ENCODE data around the gene XPNPEP1. TPM values are rescaled to one million over a fixed set of nuclear protein-coding genes. Genes with fewer than 3 reads are reported as not detected.

Gene XPNPEP1
- total RNA-seq, 2 experiments from 2014 or later: 92.9 to 99.4 TPM

DNA sequence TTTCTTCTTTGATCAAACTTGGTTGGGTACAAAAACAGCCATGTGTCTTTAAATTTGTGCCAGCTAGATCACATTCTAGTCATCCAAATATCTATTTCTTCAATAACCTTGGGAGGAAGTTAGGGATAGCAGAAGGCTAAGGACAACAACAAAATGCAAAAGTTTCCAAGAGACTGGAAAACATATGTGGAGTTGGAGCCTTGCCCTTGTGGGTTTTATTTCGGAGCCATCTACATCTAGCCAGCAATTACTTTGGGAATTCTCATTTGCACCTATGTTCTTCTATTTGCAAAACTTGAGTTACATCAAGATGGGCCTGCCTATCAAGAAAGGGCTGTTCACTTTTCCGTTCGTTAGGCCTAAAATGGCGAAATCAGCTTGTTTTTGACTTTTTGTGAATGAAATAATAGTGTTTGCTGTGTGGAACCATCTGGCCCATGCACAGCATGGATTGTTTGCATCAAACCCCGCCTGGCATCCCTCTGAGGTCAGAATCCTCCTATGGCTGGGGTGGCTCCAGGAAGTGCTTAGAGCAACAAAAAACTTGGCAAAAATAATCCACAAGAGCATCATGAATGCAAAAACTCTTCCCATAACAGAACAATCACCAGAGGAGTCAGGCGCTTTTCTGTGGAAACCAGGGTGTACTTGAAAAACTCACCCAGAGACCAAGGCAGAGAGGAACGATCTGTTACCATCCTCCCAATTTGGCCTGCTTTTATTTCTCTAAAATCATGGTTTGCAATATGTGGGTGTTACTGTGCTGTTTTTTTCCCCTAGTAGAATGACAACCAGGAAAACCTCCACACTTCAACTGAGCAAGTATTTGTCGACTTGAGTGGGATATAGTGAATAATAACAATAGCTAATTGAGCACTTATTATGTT lies 36.2 kb upstream of the XPNPEP1 start:
- no peak overlapping the region for H3K4me3 Mint-ChIP-seq
- H3K27me3 Mint-ChIP-seq: no peaks in the 10 kb centered on the region
- no peaks in the 10 kb centered on the region for H3K9me3 Mint-ChIP-seq
- peaks cover 4% of the 10 kb centered on the region for H3K4me1 Mint-ChIP-seq
- H3K27ac Mint-ChIP-seq: no peak overlapping the region
- POLR2A ChIA-PET: no interaction called here
- DNase-seq: no peak
- no peak for ATAC-seq (ENCODE audit: low read depth)
- H3K36me3 Mint-ChIP-seq: peaks cover 2% of the 10 kb centered on the region

DNA sequence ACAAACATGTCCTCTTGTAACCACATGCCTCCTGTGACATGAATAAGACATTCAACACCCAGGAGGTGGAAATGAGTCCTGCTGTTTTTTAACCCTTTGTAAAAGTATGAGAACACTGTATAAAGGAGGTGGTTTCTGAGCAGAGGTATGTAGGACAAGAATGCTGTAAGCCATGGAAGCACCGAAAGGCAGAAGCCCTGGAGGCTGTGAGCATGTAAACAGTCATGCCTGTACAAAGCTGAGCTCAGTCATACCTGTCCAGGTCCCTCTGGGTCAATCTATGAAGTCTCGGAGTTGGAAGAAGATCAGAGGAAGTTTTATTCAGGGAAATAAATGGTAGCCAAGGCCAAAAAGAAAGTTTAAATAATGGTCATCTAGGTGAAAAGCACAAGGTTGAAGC lies 34.7 kb upstream of the XPNPEP1 start:
- ATAC-seq (ENCODE audit: low read depth) (no peak), DNase-seq (no peak)
- no peaks in the 10 kb centered on the region for H3K9me3 Mint-ChIP-seq
- peaks cover 2% of the 10 kb centered on the region for H3K36me3 Mint-ChIP-seq
- peaks cover 5% of the 10 kb centered on the region for H3K4me1 Mint-ChIP-seq
- H3K4me3 Mint-ChIP-seq: no peak overlapping the region
- POLR2A ChIA-PET: no interaction called here
- no peak overlapping the region for H3K27ac Mint-ChIP-seq
- H3K27me3 Mint-ChIP-seq: peaks cover 3% of the 10 kb centered on the region

DNA sequence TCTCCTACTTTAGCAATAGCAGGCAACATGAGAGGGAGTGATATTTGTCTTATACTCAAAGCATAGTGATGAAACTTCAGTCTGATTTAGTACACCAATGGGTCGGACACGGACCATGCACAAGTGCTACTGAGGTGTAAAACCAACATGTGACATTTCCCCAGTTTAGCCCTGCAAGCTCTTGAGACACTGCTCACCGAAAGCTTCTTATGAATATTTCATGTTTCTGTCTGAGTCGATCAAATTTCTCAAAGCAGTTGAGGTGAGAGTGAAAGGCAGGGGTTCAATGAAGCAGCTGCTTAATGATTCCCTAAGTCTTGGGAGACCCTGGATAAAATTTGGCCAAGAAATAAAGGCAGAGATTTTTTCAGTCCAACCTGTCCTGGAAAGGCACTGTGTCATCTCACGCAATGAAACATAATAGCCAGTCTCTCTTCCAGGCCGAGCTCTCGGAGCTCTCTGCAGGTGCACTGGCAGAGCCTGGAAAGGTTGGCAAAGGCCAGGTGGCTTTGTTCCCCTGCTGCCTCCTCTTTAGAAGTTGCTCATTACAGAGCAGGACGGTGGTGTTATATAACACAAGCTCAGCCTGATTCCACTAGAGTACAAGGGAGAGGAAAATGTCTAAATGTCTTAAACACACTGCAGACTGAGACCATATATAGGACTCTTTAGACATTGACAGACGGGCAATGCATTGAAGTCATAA lies 33.9 kb upstream of the XPNPEP1 start:
- DNase-seq (no peak), ATAC-seq (ENCODE audit: low read depth) (no peak)
- Mint-ChIP-seq H3K4me3 (no peak overlapping the region), H3K27ac (no peak overlapping the region), H3K27me3 (peaks cover 3% of the 10 kb centered on the region), H3K9me3 (no peaks in the 10 kb centered on the region), H3K36me3 (peaks cover 2% of the 10 kb centered on the region), H3K4me1 (peaks cover 5% of the 10 kb centered on the region)
- POLR2A ChIA-PET: no interaction called here

DNA sequence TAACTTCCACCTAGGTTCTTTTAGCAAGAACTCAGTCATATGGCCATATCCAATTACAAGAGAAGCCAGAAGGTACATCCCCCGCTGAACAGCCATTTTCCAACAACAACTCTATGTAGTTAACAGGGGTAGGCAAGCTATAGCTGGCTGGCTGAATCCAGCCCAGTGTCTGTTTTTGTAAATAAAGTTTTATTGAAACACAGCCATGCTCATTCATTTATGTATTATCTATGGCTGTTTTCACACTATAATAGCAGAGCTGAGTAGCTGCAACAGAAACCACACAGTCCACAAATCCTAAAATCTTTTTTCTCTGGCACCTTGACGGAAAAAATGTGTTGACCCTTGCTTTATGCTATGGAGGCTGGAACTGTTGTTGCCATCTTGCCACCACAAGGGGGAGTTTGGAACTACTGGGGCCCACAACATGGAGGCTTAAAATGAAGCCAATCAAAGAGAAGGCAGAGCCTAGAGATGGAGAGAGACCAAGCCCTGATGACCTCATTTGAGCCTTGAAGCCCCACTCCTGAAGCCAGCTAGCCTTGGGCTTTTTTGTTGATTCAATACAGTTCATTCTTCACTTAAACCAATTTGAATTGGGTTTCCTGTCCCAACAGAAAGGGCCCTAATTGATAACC lies 33.3 kb upstream of the XPNPEP1 start:
- POLR2A ChIA-PET: no interaction called here
- H3K4me1 Mint-ChIP-seq: peaks cover 5% of the 10 kb centered on the region
- no peak for DNase-seq
- H3K4me3 Mint-ChIP-seq: no peak overlapping the region
- no peak overlapping the region for H3K27ac Mint-ChIP-seq
- H3K9me3 Mint-ChIP-seq: no peaks in the 10 kb centered on the region
- peak; percentile 72 for ATAC-seq (ENCODE audit: low read depth)
- H3K36me3 Mint-ChIP-seq: peaks cover 2% of the 10 kb centered on the region
- peaks cover 3% of the 10 kb centered on the region for H3K27me3 Mint-ChIP-seq

DNA sequence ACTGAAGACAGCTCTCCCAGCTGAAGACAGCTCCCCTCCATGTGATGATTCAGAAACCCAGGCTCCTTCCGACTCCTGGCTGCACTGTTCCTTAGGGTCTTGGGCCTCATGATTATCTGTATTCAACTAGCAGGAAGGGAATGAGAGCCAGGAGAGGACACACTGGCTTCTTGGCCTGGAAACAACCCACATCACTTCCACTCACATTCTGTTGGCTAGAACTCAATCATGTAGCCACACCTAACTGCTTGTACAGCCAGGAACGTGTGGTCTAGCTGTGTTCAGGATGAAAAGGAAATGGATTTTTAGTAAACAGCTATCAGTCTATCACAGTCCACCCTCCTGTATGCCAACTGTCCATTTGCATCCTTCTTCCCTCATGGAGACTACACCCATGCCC lies 30.5 kb upstream of the XPNPEP1 start:
- Mint-ChIP-seq H3K27ac (no peak overlapping the region), H3K4me3 (no peak overlapping the region), H3K36me3 (peaks cover 2% of the 10 kb centered on the region), H3K9me3 (peaks cover 2% of the 10 kb centered on the region), H3K27me3 (peaks cover 3% of the 10 kb centered on the region), H3K4me1 (peaks cover 7% of the 10 kb centered on the region)
- POLR2A ChIA-PET: interaction anchor here (0.6 kb wide), 1 partner anchor 50 kb away, joined by 3 read pairs; no protein-coding TSS in a partner anchor
- no peak for ATAC-seq (ENCODE audit: low read depth)
- no peak for DNase-seq

DNA sequence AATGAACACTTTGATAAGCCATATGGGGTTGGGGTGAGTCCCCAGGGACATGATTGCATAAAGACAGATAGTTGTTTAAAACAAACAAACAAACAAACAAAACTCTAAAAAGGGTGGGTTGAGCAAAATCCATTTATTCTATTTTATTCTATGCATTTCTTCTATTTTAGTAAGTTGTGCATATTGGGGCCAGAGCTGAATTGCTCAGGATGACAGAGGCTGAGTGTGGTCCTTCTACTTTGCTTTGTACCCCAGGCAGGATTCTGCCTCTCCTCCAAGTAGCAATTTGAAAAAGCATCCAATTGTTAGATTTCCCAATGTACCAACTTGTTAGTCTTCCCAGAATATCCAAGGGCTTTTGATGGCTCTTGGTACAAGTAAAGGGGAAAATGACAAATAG lies 29.2 kb upstream of the XPNPEP1 start:
- Mint-ChIP-seq H3K36me3 (peaks cover 2% of the 10 kb centered on the region), H3K27ac (no peak overlapping the region), H3K4me1 (peaks cover 8% of the 10 kb centered on the region), H3K4me3 (no peak overlapping the region), H3K27me3 (peaks cover 3% of the 10 kb centered on the region), H3K9me3 (peaks cover 2% of the 10 kb centered on the region)
- POLR2A ChIA-PET: no interaction called here
- ATAC-seq (ENCODE audit: low read depth): no peak
- DNase-seq: no peak

DNA sequence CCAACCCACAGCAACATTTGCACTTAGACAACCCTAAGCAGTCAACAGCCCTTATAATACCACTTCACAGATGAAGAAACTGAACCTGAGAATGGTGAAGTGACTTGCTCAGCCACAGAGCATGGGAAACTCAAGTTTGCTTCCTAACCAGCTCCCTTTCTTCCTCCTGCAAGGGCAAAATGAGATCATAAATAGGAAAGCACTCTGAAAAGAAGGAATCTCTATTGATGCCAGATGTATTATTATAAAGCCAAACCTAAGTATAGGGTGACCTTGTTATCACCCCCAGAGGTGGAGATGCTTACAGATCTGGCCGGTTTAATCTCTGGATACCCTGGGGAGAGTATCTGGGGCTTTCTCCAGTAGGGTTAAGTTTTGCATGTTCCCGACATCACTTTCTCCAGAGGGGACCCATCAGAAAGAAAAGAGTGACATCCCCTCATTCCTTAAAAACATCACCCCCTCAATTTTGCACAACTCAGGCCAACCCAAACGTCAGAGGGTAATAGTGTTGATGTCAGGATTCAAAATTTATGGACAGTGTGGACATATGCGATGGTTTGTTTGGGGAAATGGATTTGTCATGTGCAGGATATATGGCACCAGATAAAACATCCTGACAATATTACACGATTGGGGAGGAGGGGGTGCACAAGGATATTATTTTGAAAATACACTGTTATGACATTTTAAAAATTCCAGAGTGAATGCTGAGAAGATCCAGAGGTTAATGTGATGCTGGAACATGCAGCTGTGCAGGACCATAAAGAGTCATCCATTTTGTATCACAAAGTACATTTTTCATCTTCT lies 24.0 kb upstream of the XPNPEP1 start:
- no peak for DNase-seq
- Mint-ChIP-seq H3K4me3 (no peak overlapping the region), H3K27me3 (no peaks in the 10 kb centered on the region), H3K27ac (no peak overlapping the region), H3K36me3 (no peaks in the 10 kb centered on the region), H3K9me3 (peaks cover 2% of the 10 kb centered on the region), H3K4me1 (peaks cover 7% of the 10 kb centered on the region)
- ATAC-seq (ENCODE audit: low read depth): no peak
- POLR2A ChIA-PET: no interaction called here

DNA sequence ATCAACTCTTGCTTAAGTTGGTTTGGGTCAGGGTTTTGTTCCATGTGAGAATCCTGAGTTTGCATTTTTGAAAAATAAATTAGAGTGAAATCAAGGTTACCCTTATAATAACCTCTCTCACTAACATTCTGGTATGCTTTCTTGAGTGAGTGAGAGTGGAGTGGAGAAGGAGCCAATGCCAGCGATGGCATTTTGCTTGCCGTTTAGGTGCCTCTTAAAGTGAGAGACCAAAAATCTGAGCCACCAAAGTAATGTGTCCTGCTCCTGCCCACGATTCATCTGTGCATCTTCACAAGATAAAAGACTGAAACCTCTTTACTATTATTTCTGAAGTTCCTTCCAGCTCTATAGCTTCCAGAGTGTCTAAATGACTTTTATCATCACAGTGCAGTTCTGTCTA lies 23.4 kb upstream of the XPNPEP1 start:
- peaks cover 7% of the 10 kb centered on the region for H3K4me1 Mint-ChIP-seq
- H3K36me3 Mint-ChIP-seq: no peaks in the 10 kb centered on the region
- POLR2A ChIA-PET: no interaction called here
- no peak overlapping the region for H3K27ac Mint-ChIP-seq
- H3K27me3 Mint-ChIP-seq: no peaks in the 10 kb centered on the region
- H3K9me3 Mint-ChIP-seq: peaks cover 2% of the 10 kb centered on the region
- DNase-seq: no peak
- H3K4me3 Mint-ChIP-seq: no peak overlapping the region
- no peak for ATAC-seq (ENCODE audit: low read depth)

DNA sequence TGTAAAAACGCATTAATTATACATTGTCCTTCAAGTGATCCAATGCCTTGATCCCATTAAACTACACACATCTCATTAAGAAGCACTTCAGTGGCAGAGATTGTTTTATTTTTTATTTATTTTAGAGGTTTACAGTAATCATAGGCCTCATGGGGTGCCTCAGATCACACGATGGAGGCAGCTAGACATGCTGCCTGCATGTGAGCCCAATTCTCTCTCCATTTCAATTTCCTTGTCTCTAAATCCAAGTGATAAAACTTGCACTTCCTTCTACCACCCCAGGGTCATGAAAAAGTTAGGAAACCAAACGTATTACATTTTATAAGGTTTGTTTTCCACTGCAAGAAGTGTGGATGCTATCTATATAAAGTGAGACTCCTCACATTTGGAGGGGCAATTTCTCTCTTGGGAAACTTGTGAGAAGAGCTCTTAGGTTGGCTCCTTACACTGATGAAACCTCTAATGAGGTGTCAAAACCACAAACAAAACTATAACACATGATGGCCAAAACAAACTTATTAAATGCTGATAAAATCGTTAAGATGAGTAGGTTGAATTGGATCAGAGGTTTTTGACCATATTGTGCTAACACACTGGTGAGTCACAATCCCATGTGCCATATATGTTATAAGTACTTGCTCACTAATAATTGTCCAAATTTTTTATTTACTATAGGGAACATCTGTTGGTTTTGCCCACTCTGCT lies 22.3 kb upstream of the XPNPEP1 start:
- H3K9me3 Mint-ChIP-seq: peaks cover 2% of the 10 kb centered on the region
- H3K36me3 Mint-ChIP-seq: no peaks in the 10 kb centered on the region
- H3K27ac Mint-ChIP-seq: no peak overlapping the region
- DNase-seq (no peak), ATAC-seq (ENCODE audit: low read depth) (no peak)
- H3K4me3 Mint-ChIP-seq: no peak overlapping the region
- POLR2A ChIA-PET: no interaction called here
- no peaks in the 10 kb centered on the region for H3K27me3 Mint-ChIP-seq
- peaks cover 7% of the 10 kb centered on the region for H3K4me1 Mint-ChIP-seq

DNA sequence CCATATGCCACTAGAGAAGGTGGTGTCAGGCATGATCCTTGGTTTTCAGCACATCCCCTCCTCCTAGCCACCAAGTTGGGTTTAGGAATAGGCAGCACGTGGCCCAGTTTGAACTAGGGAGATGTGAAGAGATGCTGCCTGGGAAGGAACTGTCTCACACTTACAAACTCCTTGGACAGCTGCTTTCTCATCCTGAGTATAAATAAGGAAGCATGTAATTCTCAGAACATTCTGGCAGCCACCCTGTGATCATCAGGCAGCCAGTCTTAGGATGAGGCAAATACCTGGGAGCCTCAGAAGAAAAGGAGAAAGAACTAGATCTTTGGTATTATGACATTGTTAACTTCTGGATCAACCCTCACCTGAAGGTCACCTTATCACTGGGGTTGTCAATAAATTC lies 21.3 kb upstream of the XPNPEP1 start:
- Mint-ChIP-seq H3K9me3 (no peaks in the 10 kb centered on the region), H3K4me3 (no peak overlapping the region)

DNA sequence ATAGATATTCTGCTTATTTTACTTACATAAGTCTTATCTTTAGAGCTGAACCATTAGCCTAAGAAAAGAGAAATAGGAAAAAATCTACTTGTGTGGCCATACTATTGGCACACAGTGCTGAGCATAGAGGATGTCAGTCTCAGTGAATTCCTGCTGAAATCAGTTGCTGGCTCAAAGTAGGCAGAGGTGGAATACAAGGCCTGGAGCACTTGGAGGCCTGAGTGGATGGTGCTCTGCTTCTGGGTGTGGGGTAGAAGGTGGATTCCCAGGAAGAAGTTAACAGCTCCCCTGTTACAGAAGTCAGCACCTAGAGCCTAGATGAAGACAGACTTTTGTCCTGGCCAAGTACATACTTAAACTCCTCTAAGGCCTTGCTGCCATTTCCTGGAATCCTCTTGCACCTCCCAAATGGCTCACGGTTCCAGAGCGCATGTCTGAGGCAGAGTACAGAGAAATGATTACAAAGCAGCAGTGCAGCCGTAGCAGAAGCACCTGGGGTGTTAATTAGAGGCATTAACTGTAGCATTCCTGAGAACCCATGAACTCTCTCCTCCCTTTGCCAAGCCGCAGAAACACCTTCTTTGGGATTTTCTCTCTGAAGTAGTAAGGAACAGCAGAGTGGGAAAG lies 18.0 kb upstream of the XPNPEP1 start:
- POLR2A ChIA-PET: no interaction called here
- no peak overlapping the region for H3K27ac Mint-ChIP-seq
- no peak for ATAC-seq (ENCODE audit: low read depth)
- H3K27me3 Mint-ChIP-seq: no peaks in the 10 kb centered on the region
- H3K9me3 Mint-ChIP-seq: no peaks in the 10 kb centered on the region
- peaks cover 7% of the 10 kb centered on the region for H3K4me1 Mint-ChIP-seq
- no peak for DNase-seq
- H3K36me3 Mint-ChIP-seq: no peaks in the 10 kb centered on the region
- H3K4me3 Mint-ChIP-seq: no peak overlapping the region

More for the DNA sequence above, 21.3 kb upstream of the XPNPEP1 start:
- Mint-ChIP-seq H3K36me3 (no peaks in the 10 kb centered on the region), H3K4me1 (peaks cover 5% of the 10 kb centered on the region), H3K27ac (no peak overlapping the region), H3K27me3 (no peaks in the 10 kb centered on the region)
- ATAC-seq (ENCODE audit: low read depth) (no peak), DNase-seq (no peak)
- POLR2A ChIA-PET: no interaction called here

DNA sequence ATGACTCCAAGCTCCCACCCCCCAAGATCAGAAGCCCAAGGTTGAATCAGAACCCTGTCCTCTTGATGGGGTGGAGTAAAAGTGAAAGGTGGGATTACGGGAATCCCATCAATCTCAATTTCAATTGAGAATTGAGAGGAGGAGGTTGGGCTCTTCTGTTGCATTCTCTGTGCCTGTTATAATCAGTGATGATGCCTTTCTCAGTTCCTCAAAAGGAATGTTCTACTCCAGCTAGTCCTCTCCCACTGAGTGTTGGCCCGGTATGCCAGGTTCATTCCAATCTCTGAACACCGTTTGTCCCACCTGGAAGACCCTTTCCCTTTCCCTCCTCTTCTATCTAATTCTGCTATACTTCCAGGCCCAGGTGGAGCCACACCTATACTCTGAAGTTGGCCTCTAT lies 17.2 kb upstream of the XPNPEP1 start:
- H3K9me3 Mint-ChIP-seq: no peaks in the 10 kb centered on the region
- H3K36me3 Mint-ChIP-seq: no peaks in the 10 kb centered on the region
- POLR2A ChIA-PET: no interaction called here
- H3K27me3 Mint-ChIP-seq: no peaks in the 10 kb centered on the region
- H3K4me1 Mint-ChIP-seq: peaks cover 8% of the 10 kb centered on the region
- DNase-seq: no peak
- H3K4me3 Mint-ChIP-seq: no peak overlapping the region
- no peak overlapping the region for H3K27ac Mint-ChIP-seq
- ATAC-seq (ENCODE audit: low read depth): no peak

Data from activated naive CD8-positive, alpha-beta T cell treated with anti-CD3 and anti-CD28 coated beads, Interleukin-2, amount 10 ng/mL, durations not matched to agents 7 days and 5 days (primary cell).